ENCODE data around the gene NFKB1.

DNA sequence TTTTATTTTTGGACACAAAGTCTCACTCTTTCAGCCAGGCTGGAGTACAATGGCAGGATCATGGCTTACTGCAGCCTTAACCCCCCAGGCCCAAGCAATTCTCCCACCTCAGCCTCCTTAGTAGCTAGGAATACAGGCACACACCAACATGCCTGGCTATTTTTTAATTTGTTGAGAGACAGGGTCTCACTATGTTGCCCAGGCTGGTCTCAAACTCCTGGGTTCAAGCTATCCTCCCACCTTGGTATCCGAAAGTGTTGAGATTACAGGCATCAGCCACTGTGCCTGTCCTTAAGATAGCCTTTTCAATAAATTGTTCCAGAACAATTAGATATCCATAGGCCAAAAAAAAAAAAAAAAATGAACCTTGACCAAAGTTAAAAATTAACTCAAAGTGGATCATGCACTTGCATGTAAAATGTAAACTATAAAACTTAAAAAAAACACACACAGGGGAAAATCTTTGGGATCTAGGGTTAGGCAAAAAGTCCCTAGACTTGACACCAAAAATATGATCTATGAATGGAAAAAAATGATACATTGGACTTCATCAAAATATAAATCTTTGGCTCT is 28.6 kb upstream of the NFKB1 start:
- TF ChIP-seq, protein P1, sequence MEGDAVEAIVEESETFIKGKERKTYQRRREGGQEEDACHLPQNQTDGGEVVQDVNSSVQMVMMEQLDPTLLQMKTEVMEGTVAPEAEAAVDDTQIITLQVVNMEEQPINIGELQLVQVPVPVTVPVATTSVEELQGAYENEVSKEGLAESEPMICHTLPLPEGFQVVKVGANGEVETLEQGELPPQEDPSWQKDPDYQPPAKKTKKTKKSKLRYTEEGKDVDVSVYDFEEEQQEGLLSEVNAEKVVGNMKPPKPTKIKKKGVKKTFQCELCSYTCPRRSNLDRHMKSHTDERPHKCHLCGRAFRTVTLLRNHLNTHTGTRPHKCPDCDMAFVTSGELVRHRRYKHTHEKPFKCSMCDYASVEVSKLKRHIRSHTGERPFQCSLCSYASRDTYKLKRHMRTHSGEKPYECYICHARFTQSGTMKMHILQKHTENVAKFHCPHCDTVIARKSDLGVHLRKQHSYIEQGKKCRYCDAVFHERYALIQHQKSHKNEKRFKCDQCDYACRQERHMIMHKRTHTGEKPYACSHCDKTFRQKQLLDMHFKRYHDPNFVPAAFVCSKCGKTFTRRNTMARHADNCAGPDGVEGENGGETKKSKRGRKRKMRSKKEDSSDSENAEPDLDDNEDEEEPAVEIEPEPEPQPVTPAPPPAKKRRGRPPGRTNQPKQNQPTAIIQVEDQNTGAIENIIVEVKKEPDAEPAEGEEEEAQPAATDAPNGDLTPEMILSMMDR (optimal IDR thresholded peaks at IDR 0.05 in 1 of 3, IDR thresholded peaks at IDR 0.05 in 1 of 3, conservative IDR thresholded peaks at IDR 0.05 in 1 of 3; ENCODE audit: extremely low read depth in 1 of 3, insufficient read depth in 2 of 3, low read length in 3 of 3), result no peak
- no peak for TF ChIP-seq EZH2 (IDR thresholded peaks at IDR 0.05; ENCODE audit: low read length)

Measured in keratinocyte (primary cell).